Ascending aorta (tissue), 2 donors: ENCODE results near the gene PRMT7. TPM values are rescaled to one million over a fixed set of nuclear protein-coding genes. Genes with fewer than 3 reads are reported as not detected.

Experiments
- DNase-seq, 2 donors: peaks; one replicate each; pipeline ENCODE4 v3.0.0-alpha.2; 2019; ENCODE audit warnings: low spot score in 2 of 2
- H3K27ac ChIP-seq, 2 donors: fragments of 200-600 bp; sonication (generic); one replicate each; pipeline ENCODE4 v1.5.1; 2016 to 2017; ENCODE audit warnings: mild to moderate bottlenecking in 1 of 2
- H3K27me3 ChIP-seq: fragments of 200-600 bp; sonication (generic); one replicate; pipeline ENCODE4 v1.5.1; 2017
- H3K36me3 ChIP-seq, 2 donors: fragments of 200-600 bp; sonication (generic); one replicate each; pipeline ENCODE4 v1.5.1; 2016
- H3K4me1 ChIP-seq, 2 donors: fragments of 200-600 bp; sonication (generic); one replicate each; pipeline ENCODE4 v1.5.1; 2016 to 2017; ENCODE audit warnings: mild to moderate bottlenecking in 1 of 2
- H3K4me3 ChIP-seq, 2 donors: fragments of 200-600 bp; sonication (generic); one replicate each; pipeline ENCODE4 v1.5.1; 2016 to 2017; ENCODE audit warnings: mild to moderate bottlenecking in 1 of 2
- H3K9me3 ChIP-seq, 2 donors: fragments of 200-600 bp; sonication (generic); one replicate each; pipeline ENCODE4 v1.5.1; 2016
- CTCF ChIP-seq, 3 experiments: fragments of 200-600 bp in 2 of 3; fragments of 450-650 bp in 1 of 3; sonication (generic) in 2 of 3; IDR thresholded peaks; one replicate each; pipeline ENCODE4 v1.5.1; 2016 to 2019; ENCODE audit warnings: antibody characterized with exemption in 3 of 3, mild to moderate bottlenecking in 1 of 3, moderate library complexity in 1 of 3
- intact Hi-C: fragments of 100-400 bp; cut with DNase I; formaldehyde crosslinking; loops from one replicate; pipeline ENCODE4 v1.15.1; 2023
- total RNA-seq: library from RNA; depleted of rRNA; stranded (reverse); fragments of >200 nt; gene quantifications from one replicate; pipeline ENCODE4 v1.1.0, GENCODE V29; 2016

The PRMT7 gene
- total RNA-seq, 1 donor from 2014 or later: 25.1 TPM

- Histone ChIP-seq H3K4me3 (no peak overlapping the region), H3K4me1 (no peaks in the 10 kb centered on the region), H3K27me3 (no peaks in the 10 kb centered on the region), H3K9me3 (no peaks in the 10 kb centered on the region), H3K27ac (no peak overlapping the region), H3K36me3 (peaks cover 72 to 74% of the 10 kb centered on the region in 2 donors)
- no peak for TF ChIP-seq CTCF (IDR thresholded peaks at IDR 0.05)
- no peak for DNase-seq
- intact Hi-C loops: no loop called here
Observed at GRCh38 chr16:68355447-68356248, 44.8 kb downstream of the PRMT7 start.

GRCh38 chr16:68356249-68356918 is 45.6 kb downstream of the PRMT7 start:
- H3K27me3 ChIP-seq: no peaks in the 10 kb centered on the region
- H3K36me3 ChIP-seq: peaks cover 66 to 68% of the 10 kb centered on the region in 2 donors
- no peaks in the 10 kb centered on the region for H3K4me1 ChIP-seq
- no peak overlapping the region for H3K27ac ChIP-seq
- no peak for TF ChIP-seq CTCF (IDR thresholded peaks at IDR 0.05)
- intact Hi-C loops: no loop called here
- no peak overlapping the region for H3K4me3 ChIP-seq
- H3K9me3 ChIP-seq: no peaks in the 10 kb centered on the region
- DNase-seq: no peak

- H3K4me3 ChIP-seq: no peak overlapping the region
- H3K4me1 ChIP-seq: no peaks in the 10 kb centered on the region
- H3K27me3 ChIP-seq: no peaks in the 10 kb centered on the region
- TF ChIP-seq CTCF (IDR thresholded peaks at IDR 0.05): no peak
- H3K27ac ChIP-seq: no peak overlapping the region
- DNase-seq: no peak
- no peaks in the 10 kb centered on the region for H3K9me3 ChIP-seq
- intact Hi-C loops: no loop called here
- H3K36me3 ChIP-seq: peaks cover 61 to 63% of the 10 kb centered on the region in 2 donors
Observed at GRCh38 chr16:68356919-68357286, 46.1 kb downstream of the PRMT7 start.

- intact Hi-C loops: no loop called here
- Histone ChIP-seq H3K4me3 (no peak overlapping the region), H3K36me3 (peaks cover 55 to 57% of the 10 kb centered on the region in 2 donors), H3K27me3 (no peaks in the 10 kb centered on the region), H3K9me3 (no peaks in the 10 kb centered on the region), H3K4me1 (no peaks in the 10 kb centered on the region), H3K27ac (no peak overlapping the region)
- TF ChIP-seq CTCF (IDR thresholded peaks at IDR 0.05): no peak
- no peak for DNase-seq
Observed at GRCh38 chr16:68357521-68357922, 46.7 kb downstream of the PRMT7 start.

- TF ChIP-seq CTCF (IDR thresholded peaks at IDR 0.05): no peak
- intact Hi-C loops: no loop called here
- peaks cover 53 to 54% of the 10 kb centered on the region in 2 donors for H3K36me3 ChIP-seq
- no peak overlapping the region for H3K27ac ChIP-seq
- no peaks in the 10 kb centered on the region for H3K9me3 ChIP-seq
- H3K4me3 ChIP-seq: no peak overlapping the region
- no peak for DNase-seq
- H3K4me1 ChIP-seq: no peaks in the 10 kb centered on the region
- no peaks in the 10 kb centered on the region for H3K27me3 ChIP-seq
Observed at GRCh38 chr16:68357923-68358322, 47.1 kb downstream of the PRMT7 start.
